Right renal cortex interstitium (tissue), 3 donors: Measurements from ENCODE around the gene VSTM2L. TPM values are rescaled to one million over a fixed set of nuclear protein-coding genes. Genes with fewer than 3 reads are reported as not detected.

Experiments
- DNase-seq, 3 donors: peaks; one replicate each; pipeline ENCODE4 v3.0.0-alpha.2; 2013; ENCODE audit warnings: low read depth in 3 of 3, low spot score in 2 of 3
- polyA plus RNA-seq, 3 donors: library from polyadenylated mRNA; unstranded; fragments of 120-200 nt; gene quantifications; one replicate each; pipeline ENCODE4 v1.2.1, GENCODE V29; 2013; ENCODE audit not compliant: insufficient read length in 3 of 3

Gene VSTM2L
- polyA plus RNA-seq, 3 donors = 0.93 to 1.3 (median 1.2) TPM

- DNase-seq = no peak
These were observed 3.6 kb upstream of the VSTM2L start for GRCh38 chr20:37899105-37900045.

GRCh38 chr20:37901240-37901639 is 1.7 kb upstream of the VSTM2L start:
- no peak for DNase-seq

DNA sequence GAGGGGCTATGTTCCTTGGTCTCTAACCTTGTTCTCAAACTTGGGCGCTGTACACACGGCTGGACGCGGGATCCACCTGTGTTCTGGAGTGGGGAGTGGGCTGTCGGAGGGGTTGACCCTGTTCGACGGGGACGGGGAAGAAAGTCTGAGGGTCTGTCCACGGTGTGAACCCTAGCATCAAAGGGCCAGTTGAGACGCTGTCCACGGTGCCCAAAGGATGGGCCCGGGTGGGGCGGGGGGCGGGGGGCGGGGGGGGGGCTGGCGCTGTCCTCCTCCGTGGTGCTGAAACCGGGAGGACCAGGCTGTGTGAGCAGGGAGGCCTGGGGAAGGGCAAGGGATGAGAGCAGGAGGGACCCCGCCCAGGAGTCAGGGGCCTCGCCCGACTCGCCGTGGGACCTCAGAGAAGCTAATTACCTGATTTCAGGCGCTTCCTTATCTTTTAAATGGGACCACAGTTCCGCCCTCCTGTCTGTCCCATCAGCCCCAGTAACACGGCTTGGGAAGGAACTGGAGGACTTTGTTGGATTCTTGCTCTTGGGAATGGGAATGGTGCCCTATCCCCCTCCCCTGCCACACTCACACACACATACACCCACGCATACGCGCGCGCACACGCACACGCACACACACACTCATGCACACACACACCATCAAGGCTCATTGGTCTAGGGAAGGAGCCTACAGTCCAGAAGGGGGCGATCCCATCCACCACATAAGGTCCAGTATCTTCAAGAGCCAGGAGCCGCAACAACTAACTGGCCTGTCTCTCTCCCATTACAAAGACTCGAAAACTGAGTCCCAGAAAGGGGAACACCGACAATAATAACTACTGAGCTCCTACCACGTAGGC is 1.0 kb upstream of the VSTM2L start:
- no peak for DNase-seq

DNA sequence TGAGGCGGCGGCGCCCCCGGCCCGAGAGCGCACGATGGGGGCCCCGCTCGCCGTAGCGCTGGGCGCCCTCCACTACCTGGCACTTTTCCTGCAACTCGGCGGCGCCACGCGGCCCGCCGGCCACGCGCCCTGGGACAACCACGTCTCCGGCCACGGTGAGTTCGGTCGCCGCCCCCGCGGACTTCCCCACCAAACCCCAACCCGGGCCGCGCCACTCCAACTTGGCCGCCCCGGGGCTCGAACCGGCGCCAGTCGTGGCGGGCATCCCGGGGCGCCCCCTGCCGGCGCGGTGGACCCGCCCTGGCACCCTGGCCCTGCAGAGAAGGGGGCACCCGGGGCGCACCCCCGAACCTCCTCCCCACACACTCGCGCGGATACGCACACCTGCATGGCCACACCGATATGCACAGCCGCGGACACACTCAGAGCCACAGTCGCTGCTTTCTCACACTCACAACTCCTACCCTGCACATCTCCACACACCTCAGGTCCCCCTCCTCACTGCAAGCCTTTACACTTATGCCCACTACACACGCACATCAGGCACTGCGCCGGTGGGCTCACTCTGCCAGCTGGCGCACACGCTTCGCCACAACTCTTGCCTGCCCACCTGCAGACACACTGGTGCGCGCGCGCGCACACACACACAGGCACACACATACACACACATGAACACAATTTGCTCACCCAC is 535 bp downstream of the VSTM2L start:
- no peak for DNase-seq

GRCh38 chr20:37904008-37904642 is 1.2 kb downstream of the VSTM2L start:
- no peak for DNase-seq

DNA sequence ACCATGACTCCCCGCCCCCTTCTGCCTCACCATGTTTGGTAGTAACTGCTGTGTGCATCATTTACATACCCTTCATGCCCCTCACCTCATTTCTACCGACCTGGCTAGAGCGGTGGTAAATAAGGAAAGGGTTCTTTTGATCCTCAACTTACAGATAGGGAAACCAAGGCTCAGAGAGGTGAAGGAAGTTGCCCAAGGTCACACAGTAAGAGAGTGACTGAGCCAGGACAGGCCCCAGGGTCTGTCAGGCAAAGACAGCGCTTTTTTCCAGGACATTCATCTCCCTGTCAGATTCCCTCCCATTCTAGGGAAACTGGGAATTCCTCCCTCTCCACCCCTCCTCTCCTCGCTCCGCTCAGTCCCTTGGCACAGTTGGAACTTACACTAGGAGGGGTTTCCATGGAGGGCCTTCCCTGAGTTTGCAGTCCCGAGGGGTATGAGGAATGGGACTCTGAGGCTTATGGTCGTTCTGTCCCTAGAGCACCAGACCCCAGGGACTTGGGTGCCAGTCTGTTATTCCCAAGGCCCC is 2.0 kb downstream of the VSTM2L start:
- DNase-seq = no peak

GRCh38 chr20:37905671-37906613 is 3.0 kb downstream of the VSTM2L start:
- no peak for DNase-seq

GRCh38 chr20:37907330-37907676 is 4.4 kb downstream of the VSTM2L start:
- no peak for DNase-seq

GRCh38 chr20:37907677-37908401 is 4.9 kb downstream of the VSTM2L start:
- no peak for DNase-seq

DNA sequence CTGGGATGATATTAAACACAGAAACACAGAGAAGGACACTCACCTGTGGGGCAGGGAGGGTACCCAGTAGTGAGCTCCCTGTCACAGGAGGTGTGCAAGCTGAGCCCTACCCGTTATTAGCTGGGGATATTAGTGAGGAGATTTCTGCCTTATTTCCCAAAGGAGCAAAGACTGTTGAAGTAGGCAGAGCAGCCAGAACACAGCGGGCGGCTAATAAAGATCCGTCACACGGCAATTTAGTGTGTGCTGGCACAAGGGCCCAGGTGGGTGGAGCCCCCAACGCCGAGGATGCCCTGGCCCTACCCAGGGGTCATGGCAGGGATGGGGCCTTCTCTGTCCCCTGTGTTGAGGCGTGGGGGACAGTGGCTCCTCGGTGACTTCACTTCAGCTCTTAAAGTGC is 8.3 kb downstream of the VSTM2L start:
- no peak for DNase-seq

- DNase-seq = no peak
These were observed 8.9 kb downstream of the VSTM2L start for GRCh38 chr20:37911838-37912281.

- DNase-seq = no peak
These were observed 9.9 kb downstream of the VSTM2L start for GRCh38 chr20:37912874-37913273.

DNA sequence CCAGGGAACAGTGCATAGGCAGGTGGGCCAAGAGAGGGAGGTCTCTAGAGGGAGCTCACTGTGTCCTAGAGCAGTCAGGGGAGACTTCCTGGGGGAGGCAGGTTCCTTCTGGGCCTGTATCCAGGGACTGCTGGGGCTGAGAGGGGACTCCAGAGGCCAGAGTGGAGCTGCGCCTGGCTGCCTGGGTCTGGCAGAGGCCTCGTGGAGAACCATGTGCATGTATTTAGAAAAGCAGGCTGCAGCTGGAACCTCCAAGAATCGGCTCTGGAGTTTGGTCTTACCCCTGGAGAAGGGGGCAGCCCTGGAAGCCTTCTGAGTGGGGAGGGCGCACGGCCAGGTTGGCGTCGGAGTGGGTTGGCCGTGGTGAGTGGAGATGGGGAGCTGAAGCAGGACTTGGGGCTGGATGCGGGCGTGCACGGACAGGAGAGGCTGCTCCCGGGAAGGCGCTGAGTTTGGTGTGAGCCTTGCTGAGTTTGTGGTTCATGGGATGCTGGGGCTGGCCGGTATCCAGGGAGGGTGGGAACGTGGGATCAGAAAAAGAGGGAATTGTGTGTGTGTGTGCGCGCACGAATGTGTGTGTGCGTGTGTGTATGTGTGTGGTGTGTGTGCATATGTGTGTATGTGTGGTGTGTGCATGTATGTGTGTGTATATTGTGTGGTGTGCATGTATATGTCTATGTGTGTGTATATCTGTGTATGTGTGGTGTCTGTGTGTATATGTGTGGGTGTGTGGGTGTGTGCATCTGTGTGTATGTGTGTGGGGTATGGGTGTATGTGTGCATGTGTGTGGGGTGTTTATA is 10.8 kb downstream of the VSTM2L start:
- no peak for DNase-seq

DNA sequence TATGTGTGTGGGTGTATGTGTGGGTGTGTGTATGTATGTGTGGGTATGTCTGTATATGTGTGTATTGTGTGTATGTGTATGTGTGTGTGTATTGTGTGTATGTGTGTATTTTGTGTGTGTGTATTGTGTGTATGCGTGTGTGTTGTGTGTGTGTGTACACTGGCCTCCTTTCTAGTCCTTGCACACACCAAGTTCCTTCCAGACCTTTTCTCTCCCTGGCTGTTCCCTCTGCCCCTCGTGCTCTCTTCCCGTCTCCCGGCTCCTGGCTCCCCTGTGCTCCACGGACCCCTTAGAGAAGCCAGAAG is 11.4 kb downstream of the VSTM2L start:
- DNase-seq = no peak

GRCh38 chr20:37914672-37915433 is 11.9 kb downstream of the VSTM2L start:
- DNase-seq = no peak

- DNase-seq = no peak
These were observed 12.5 kb downstream of the VSTM2L start for GRCh38 chr20:37915434-37915787.
